ENCODE data around the gene FOXJ1.

GRCh38 chr17:76088868-76089576 is 52.0 kb downstream of the FOXJ1 start:
- TF ChIP-seq POLR2A (IDR thresholded peaks at IDR 0.05; ENCODE audit: low read depth, low read length) = no peak
- no peak for TF ChIP-seq POLR2AphosphoS5 (IDR thresholded peaks at IDR 0.05; ENCODE audit: low read depth, low read length)
- TF ChIP-seq SPI1 (IDR thresholded peaks at IDR 0.05; ENCODE audit: low read depth, low read length) = no peak
